SKM-1 (cell line): Measurements from ENCODE around the gene ERC1.

Experiments used
- DNase-seq: peaks from one replicate; lab custom pipeline; 2025; ENCODE audit not compliant: unreplicated experiment; lab: John Stamatoyannopoulos, UW

The ERC1 gene

GRCh38 chr12:1529228-1529861 is 538.3 kb downstream of the ERC1 start:
- DNase-seq: no peak

- no peak for DNase-seq
Measured at GRCh38 chr12:1529862-1530591, 539.0 kb downstream of the ERC1 start.

- DNase-seq: no peak
Measured at GRCh38 chr12:1530592-1531152, 539.6 kb downstream of the ERC1 start.

GRCh38 chr12:1531153-1531653 is 540.2 kb downstream of the ERC1 start:
- no peak for DNase-seq

- DNase-seq: no peak
Measured at GRCh38 chr12:1531654-1532374, 540.8 kb downstream of the ERC1 start.

- no peak for DNase-seq
Measured at GRCh38 chr12:1532375-1533165, 541.5 kb downstream of the ERC1 start.

GRCh38 chr12:1533205-1533601 is 542.2 kb downstream of the ERC1 start:
- no peak for DNase-seq

- no peak for DNase-seq
Measured at GRCh38 chr12:1533602-1534304, 542.7 kb downstream of the ERC1 start.

- no peak for DNase-seq
Measured at GRCh38 chr12:1534748-1535147, 543.7 kb downstream of the ERC1 start.

- no peak for DNase-seq
Measured at GRCh38 chr12:1536817-1537216, 545.8 kb downstream of the ERC1 start.

- DNase-seq: no peak
Measured at GRCh38 chr12:1539135-1539534, 548.1 kb downstream of the ERC1 start.

- no peak for DNase-seq
Measured at GRCh38 chr12:1540690-1541089, 549.7 kb downstream of the ERC1 start.

GRCh38 chr12:1542599-1542998 is 551.6 kb downstream of the ERC1 start:
- no peak for DNase-seq

GRCh38 chr12:1544996-1545700 is 554.1 kb downstream of the ERC1 start:
- DNase-seq: no peak
